ENCODE data around the gene COPB1. TPM values are rescaled to one million over a fixed set of nuclear protein-coding genes. Genes with fewer than 3 reads are reported as not detected.

Gene COPB1
- polyA plus RNA-seq, 4 donors = 137 to 164 (median 151) TPM

GRCh38 chr11:14513800-14514199 lies 14.2 kb upstream of the COPB1 start:
- DNase-seq (ENCODE audit: low read depth in 4 of 4, low spot score in 3 of 4) = no peak

DNA sequence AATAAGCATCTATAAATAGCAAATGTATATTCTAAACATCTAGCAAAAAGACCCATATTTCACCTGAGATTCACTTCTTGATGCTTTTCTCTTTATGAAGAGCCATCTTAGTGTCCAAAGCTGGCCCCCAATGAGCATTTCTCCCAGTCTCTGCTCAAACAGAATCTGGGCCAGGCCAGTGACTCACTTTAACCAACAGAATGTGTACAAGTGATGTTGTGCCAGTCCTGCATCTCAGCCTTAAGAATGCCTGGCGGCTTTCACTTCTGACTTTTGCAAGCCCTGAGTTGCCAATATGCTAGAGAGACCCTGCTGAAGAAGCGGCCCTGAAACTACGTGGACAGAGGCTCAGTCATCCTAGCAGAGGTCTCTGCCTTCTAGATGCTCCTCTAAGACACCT lies 6.9 kb upstream of the COPB1 start:
- DNase-seq (ENCODE audit: low read depth in 4 of 4, low spot score in 3 of 4) = no peak

GRCh38 chr11:14503023-14503422 lies 3.4 kb upstream of the COPB1 start:
- no peak for DNase-seq (ENCODE audit: low read depth in 4 of 4, low spot score in 3 of 4)

- DNase-seq (ENCODE audit: low read depth in 4 of 4, low spot score in 3 of 4) = no peak
Observed at GRCh38 chr11:14502039-14502438, 2.4 kb upstream of the COPB1 start.

DNA sequence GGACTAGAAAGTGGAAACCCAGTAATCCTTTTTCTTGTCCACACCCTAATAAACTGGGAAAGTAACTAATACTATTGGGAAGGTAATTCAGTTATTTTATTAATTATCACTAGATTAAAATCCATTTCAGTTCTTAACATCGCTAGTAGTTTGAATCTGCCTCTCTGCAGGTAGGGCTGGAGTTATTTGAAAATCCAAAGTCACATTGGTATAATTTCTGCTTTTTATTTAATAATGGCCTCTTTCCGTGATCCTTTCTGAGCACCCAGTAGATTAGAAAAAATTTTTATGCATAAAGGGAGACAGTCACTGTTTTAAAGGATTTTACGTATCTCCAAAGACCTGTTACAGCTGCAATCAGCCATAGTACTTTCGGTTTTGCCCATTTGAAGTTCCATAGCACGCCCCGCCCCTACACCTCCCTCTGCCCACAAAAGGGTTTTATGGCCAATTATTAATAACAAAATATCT lies 605 bp upstream of the COPB1 start:
- DNase-seq (ENCODE audit: low read depth in 4 of 4, low spot score in 3 of 4) = peak in 2 of 4 donors; percentile 39 to 54

- peak in 2 of 4 donors; percentile 17 to 18 for DNase-seq (ENCODE audit: low read depth in 4 of 4, low spot score in 3 of 4)
Observed at GRCh38 chr11:14499178-14499559, 442 bp downstream of the COPB1 start.

DNA sequence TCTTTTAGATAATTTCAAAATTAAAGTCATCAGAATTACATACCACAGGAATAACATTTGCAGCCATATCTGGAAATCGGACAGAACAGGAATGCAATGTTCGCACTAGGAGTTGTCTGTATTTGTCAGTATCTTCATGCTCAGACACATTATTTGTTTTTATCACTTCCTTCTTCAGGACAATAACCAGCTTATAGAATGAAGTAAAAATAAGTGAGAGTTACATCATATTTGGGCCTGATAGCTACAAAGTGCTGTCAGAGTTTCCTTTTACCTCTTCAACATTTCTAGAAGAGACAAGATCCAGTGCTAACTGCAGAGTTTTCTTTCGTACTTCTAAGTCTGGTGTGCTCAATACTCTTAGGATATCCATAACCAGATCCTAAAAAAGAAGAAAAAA lies 18.9 kb downstream of the COPB1 start:
- DNase-seq (ENCODE audit: low read depth in 4 of 4, low spot score in 3 of 4) = no peak

DNA sequence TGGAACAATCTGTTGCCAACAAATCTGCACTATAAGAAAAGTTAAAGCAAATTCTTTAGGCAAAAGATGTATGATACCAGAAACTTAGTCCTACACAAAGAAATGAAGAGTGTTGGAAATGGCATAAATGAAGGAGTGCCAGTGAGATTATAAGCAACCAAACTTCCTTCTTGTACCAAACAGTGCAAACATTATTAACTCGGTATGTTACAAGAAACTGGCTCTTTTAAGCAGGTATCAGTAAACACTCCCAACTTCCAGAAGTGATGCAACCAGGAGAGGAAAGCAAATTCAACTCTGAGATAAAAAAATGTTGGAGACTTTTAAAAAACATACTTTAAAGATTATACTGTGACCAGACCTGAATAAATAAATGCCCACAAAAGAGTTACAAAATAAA lies 28.5 kb downstream of the COPB1 start:
- DNase-seq (ENCODE audit: low read depth in 4 of 4, low spot score in 3 of 4) = no peak

GRCh38 chr11:14463623-14464022 lies 36.0 kb downstream of the COPB1 start:
- DNase-seq (ENCODE audit: low read depth in 4 of 4, low spot score in 3 of 4) = no peak

DNA sequence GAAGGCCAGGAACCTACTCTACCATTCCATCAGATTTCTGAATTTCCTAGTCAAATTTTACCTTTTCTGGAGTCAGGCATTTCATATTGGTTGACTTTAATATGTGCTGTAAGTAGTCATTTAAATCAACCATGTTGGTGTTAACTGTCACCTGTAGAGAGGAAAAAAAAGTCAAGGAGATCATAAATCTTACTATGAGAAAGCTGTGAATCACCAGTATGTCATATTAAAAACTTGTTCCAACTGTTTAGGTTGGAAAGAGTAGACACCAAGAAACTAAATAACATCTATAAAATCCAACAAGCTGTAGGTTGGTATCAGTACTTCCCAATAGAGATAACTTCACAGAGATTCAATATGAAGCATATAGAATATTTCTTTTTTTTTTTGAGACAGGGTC lies 39.5 kb downstream of the COPB1 start:
- no peak for DNase-seq (ENCODE audit: low read depth in 4 of 4, low spot score in 3 of 4)

DNA sequence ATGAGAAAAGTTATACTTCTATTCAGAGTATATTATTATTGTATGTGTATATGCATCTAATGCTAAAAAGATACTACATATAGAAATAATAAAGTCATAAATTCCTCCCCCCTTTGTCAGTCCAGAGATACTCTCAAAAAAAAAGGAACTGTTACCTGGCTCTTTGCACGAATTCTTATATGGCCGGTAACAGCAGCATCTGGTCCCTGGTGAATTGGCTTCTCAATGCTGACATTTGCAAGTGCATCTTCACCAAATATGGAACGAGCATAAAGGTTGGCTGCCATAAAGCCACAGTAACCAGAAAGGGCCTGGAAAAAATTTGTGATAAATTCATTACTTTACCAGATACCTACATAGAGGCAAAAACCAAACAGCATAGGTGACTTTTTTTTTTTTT lies 41.2 kb downstream of the COPB1 start:
- DNase-seq (ENCODE audit: low read depth in 4 of 4, low spot score in 3 of 4) = no peak

- no peak for DNase-seq (ENCODE audit: low read depth in 4 of 4, low spot score in 3 of 4)
Observed at GRCh38 chr11:14455648-14456430, 43.8 kb downstream of the COPB1 start.

DNA sequence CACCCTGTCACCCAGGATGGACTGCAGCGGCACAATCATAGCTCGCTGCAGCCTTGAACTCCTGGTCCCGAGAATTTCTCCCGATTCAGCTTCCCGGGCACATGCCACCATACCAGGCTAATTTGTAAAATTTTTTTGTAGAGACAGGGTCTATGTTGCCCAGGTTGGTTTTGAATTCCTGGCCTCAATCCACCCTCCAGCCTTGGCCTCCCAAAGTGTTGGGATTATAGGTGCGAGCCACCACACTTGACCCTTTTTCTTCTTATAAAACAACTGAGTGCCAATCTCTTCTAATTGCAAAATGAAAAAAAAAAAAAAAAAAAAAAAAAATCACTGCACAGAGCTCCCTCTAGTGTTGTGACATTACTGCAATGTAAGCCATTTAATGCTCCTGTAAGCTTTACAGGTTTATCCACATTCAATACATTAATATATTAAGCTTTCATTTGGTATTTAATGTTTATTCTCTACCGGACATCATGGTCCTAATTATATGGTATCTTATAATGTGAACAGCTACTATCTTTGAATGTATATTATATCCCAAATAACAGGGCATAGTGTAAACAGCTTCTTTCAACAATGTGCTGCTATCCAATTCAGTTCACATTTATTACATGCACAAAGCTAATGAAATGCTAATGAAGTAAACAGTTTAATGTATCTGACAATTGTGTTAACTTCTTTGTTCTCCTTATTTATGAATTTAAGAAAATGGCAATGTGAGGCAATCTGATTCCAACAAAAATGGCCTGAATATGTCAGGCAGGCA lies 44.6 kb downstream of the COPB1 start:
- DNase-seq (ENCODE audit: low read depth in 4 of 4, low spot score in 3 of 4) = peak in 2 of 4 donors; percentile 6 to 10

DNA sequence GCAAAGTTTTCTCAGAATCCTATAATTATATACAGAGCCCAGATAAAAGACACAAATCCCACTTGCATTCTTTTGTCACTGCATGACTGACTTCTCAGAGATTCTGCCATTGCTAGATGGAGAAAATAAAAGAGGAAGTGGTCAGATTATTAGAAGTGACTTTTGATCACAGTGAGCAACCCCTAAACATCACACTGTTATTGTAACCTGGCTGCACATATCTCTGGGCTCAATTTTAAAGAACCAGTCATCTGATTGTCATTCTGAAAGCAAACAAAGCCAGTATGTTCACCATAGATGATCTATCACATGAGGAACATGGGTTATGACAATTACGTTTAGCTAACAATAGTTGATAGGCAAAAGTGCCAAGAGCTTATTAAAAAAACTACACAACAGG lies 47.8 kb downstream of the COPB1 start:
- no peak for DNase-seq (ENCODE audit: low read depth in 4 of 4, low spot score in 3 of 4)

GRCh38 chr11:14449302-14449714 lies 50.3 kb downstream of the COPB1 start:
- DNase-seq (ENCODE audit: low read depth in 4 of 4, low spot score in 3 of 4) = no peak

DNA sequence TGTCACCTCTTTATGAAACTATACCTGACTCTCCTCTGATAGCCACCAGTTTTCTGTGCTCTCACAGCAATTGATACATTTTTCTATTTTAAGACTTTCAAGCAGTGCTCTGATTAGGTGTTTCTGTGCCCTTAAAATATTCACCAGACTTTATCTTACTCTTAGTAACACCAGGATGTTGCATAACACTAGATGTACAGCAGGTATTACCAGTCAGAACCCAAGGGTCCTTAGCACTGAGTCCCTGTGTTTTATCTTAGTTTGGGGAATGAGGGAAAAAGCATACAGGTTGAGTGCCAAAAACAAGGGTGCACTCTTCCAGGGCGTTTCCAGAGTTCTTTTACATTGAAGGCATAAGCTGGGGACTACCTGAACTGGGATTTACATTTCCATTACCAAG lies 51.4 kb downstream of the COPB1 start:
- no peak for DNase-seq (ENCODE audit: low read depth in 4 of 4, low spot score in 3 of 4)

GRCh38 chr11:14446701-14447169 lies 52.9 kb downstream of the COPB1 start:
- DNase-seq (ENCODE audit: low read depth in 4 of 4, low spot score in 3 of 4) = no peak

DNA sequence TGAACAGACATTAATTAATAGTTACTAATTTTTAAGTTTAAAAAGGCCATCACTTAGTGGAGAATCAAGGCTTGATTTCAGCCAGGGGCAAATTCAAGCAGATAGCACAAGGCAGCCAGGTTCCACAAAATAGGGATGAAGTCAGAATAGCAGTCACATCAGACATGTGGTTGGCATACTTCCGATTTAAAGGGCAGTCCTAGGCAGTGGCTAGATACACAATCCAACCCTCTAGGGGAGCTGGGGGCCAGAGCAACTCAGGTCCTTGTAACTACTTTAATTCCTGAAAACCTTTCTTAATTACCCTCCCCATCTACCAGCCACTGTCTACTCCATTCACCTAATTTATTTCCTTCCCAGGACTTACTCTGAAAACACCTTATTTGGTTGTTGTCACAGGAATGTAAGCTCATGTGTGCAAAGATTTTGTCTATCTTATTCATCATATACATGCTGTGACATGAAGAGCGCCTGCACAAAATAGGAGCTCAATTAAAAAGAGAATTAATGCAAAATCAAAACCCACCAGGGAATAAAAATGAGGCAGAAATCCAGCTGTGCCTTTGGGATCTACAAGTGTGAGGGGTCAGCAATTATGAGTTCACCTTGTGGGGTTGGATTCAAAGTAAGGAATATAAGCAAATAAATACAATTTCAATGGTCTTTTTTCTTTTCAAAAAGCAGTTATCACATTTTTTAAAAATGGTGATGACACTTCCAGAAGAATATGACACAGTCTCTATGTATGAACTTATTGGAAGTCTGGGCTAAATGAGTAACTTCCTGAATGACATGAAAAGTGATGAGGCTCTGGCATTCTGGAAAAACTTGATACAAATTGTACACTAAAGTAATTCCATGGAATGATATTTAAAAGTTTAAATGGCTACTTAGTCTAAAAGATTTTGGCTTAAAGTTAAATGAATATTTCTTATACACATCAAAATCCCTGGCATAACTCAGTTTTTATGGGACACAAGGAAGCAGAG lies 53.8 kb downstream of the COPB1 start:
- DNase-seq (ENCODE audit: low read depth in 4 of 4, low spot score in 3 of 4) = no peak

- no peak for DNase-seq (ENCODE audit: low read depth in 4 of 4, low spot score in 3 of 4)
Observed at GRCh38 chr11:14444441-14445189, 55.0 kb downstream of the COPB1 start.

DNA sequence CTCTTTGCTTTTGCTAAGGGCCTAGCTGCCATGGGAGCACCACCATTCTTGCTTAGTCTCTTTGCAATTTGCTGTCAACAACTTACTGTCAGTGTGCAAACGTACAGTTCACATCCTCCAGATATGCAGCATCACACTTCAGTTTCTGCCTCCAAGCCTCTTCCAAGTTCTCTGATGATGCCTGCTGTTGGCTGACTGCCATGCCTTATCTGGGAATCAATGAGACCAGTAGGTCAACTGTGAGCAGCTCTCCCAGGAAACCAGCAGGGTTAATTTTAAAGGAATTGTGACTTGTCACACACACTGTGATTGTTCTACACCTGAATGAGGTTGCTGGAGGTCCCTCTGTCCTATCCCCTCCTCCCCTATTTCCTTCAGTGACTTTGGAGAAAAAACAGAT lies 56.0 kb downstream of the COPB1 start:
- no peak for DNase-seq (ENCODE audit: low read depth in 4 of 4, low spot score in 3 of 4)

Measured in right renal pelvis (tissue), 4 donors.